Measurements from ENCODE around the gene POLE4. TPM values are rescaled to one million over a fixed set of nuclear protein-coding genes. Genes with fewer than 3 reads are reported as not detected.

Gene POLE4
- 110 TPM for total RNA-seq (2013)
- polyA plus RNA-seq (100 to 1,000 TPM in 2 of 3 donors, 10 to 100 TPM in 1; 35.0 to 345 (median 304) TPM), polyA minus RNA-seq (18.1 and 26.4 TPM in 2 replicates), total RNA-seq (5.5 to 27.1 (median 21.0) reads per million in 11 experiments)

DNA sequence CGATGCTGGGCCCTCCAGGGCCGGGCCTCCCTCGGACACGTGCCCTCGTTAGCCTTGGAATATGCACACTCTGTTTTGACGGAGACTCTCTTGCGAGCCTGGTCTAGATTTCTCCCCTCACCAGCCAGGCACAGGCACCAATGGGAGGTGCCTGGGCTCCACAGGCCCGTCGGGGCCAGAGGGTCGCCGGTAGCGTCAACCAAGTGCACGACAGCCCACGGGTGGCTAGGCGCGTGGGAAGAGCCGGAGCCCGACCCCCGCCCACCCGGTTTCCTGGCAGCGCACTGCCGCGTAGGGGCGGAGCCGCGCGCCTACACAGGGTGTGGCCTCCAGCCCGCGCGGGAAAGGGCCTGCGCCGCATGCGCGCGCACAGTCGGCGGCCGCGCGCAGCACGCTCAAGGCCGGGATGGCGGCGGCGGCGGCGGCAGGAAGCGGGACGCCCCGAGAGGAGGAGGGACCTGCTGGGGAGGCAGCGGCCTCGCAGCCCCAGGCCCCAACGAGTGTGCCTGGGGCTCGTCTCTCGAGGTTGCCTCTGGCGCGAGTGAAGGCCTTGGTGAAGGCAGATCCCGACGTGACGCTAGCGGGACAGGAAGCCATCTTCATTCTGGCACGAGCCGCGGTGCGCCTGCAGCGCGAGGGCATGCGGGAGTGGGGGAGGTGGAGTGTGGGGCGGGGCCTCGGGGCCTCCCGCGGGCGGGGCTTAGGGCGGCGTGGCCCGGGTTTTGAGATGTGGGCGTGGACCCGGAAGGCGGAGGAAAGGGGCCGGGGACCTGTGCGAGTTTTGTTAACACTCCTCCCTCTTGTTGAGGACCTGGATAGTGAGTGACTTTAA is at the start of gene POLE4:
POLE4 (plus strand) TSS at position 370 of the 832 bp plus-strand sequence; CDS start at position 407, 37 bp downstream.
- peaks cover 7 to 41% of the 10 kb centered on the region in 2 donors for H3K36me3 ChIP-seq (replicated peaks in 1 of 2; ENCODE audit: control insufficient read depth in 1 of 2, insufficient read depth in 2 of 2, low read length in 2 of 2)
- Mint-ChIP-seq H3K4me1 (peaks cover 48% of the 10 kb centered on the region), H3K4me3 (peak within 1 kb of the TSS; percentile 81 to 85), H3K27ac (peak within 1 kb of the TSS; percentile 87 to 94 (median 94)), H3K36me3 (peaks cover 41 to 54% of the 10 kb centered on the region in 2 donors), H3K9me3 (peaks cover 0 to 7% (median 6%) of the 10 kb centered on the region in 7 donors), H3K27me3 (ENCODE audit: low read depth in 3 of 3) (peaks cover 0 to 4% (median 0%) of the 10 kb centered on the region in 3 donors)
- H3K79me2 ChIP-seq (ENCODE audit: insufficient read depth, low read length) = peaks cover 5% of the 10 kb centered on the region
- H3K4me1 ChIP-seq (ENCODE audit: control insufficient read depth in 1 of 2, insufficient read depth in 2 of 2, low read length in 2 of 2) = peaks cover 21 to 32% of the 10 kb centered on the region in 2 donors
- no peaks in the 10 kb centered on the region for H4K20me1 ChIP-seq (ENCODE audit: insufficient read depth, low read length)
- peak within 1 kb of the TSS; percentile 89 for H2AFZ ChIP-seq (ENCODE audit: insufficient read depth, low read depth, low read length, poor library complexity, severe bottlenecking)
- peak; percentile 79 to 87 (median 80) for DNase-seq
- intact Hi-C loops (cut with micrococcal nuclease) = no loop called here
- H3K9ac ChIP-seq (ENCODE audit: insufficient read depth, low read length, poor library complexity, severe bottlenecking) = peak within 1 kb of the TSS; percentile 87
- TF ChIP-seq, protein P1, sequence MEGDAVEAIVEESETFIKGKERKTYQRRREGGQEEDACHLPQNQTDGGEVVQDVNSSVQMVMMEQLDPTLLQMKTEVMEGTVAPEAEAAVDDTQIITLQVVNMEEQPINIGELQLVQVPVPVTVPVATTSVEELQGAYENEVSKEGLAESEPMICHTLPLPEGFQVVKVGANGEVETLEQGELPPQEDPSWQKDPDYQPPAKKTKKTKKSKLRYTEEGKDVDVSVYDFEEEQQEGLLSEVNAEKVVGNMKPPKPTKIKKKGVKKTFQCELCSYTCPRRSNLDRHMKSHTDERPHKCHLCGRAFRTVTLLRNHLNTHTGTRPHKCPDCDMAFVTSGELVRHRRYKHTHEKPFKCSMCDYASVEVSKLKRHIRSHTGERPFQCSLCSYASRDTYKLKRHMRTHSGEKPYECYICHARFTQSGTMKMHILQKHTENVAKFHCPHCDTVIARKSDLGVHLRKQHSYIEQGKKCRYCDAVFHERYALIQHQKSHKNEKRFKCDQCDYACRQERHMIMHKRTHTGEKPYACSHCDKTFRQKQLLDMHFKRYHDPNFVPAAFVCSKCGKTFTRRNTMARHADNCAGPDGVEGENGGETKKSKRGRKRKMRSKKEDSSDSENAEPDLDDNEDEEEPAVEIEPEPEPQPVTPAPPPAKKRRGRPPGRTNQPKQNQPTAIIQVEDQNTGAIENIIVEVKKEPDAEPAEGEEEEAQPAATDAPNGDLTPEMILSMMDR (IDR thresholded peaks at IDR 0.05) = no peak
- peak within 1 kb of the TSS; percentile 90 to 91 for H3K27ac ChIP-seq (ENCODE audit: low read depth in 1 of 2, low read length in 2 of 2)
- H3K4me3 ChIP-seq (replicated peaks in 1 of 3; ENCODE audit: low read depth in 2 of 3, low read length in 3 of 3) = peak within 1 kb of the TSS; percentile 53 to 78 (median 60)
- H3K27me3 ChIP-seq (ENCODE audit: control insufficient read depth in 2 of 2, insufficient read depth in 2 of 2, low read length in 2 of 2) = no peaks in the 10 kb centered on the region
- no peaks in the 10 kb centered on the region for H3K9me3 ChIP-seq (replicated peaks in 1 of 2; ENCODE audit: control insufficient read depth in 1 of 2, insufficient read depth in 1 of 2, low read length in 2 of 2)
- peak within 1 kb of the TSS; percentile 83 for H3K4me2 ChIP-seq (replicated peaks; ENCODE audit: extremely low read depth, low read length, poor library complexity, severe bottlenecking)
- WGBS (ENCODE audit: insufficient coverage) = 1% methylated on average over 61 of the region's 81 CpGs

DNA sequence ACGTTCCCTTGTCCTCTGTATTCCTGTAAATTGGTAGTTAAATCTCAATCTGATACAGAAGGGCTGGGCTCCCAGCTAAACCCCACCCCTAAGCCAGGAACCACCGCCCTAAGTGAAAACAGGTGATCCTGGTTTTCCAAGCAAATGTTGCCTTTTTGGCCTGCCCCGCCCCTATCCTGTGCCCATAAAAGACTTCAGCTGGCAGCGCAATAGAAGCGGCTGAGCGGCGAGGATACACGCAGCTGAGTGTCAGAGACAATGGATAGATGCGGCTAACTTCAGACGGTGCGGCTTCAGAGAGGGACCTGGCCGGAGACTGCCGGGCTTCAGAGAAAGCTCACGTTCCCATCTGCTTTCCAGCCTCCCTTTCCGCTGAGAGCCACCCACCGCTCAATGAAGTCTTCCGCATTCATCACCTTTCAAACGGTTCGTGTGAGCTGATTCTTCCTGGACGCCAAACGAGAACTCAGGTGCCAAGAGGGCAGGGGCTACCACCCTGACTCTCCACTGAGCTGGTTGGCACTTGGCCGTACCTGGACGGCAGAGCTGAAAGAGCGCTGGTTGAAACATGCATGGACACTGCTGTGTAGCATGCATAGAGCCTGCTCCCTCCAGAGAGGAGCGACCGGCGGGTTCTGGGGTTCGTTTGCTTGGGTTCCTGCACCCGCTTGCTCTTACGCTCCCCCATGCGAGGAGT is 49.5 kb upstream of the POLE4 start:
- H3K4me2 ChIP-seq (replicated peaks; ENCODE audit: extremely low read depth, low read length, poor library complexity, severe bottlenecking) = peak overlapping the region; percentile 16
- 36% methylated on average over 26 of the region's 31 CpGs for WGBS (ENCODE audit: insufficient coverage)

More for the DNA sequence above, 49.5 kb upstream of the POLE4 start:
- peaks cover 8 to 21% (median 13%) of the 10 kb centered on the region in 7 donors for H3K9me3 Mint-ChIP-seq
- H3K36me3 ChIP-seq (replicated peaks in 1 of 2; ENCODE audit: control insufficient read depth in 1 of 2, insufficient read depth in 2 of 2, low read length in 2 of 2) = no peaks in the 10 kb centered on the region
- H3K36me3 Mint-ChIP-seq = peaks cover 4 to 9% of the 10 kb centered on the region in 2 donors
- no peak for DNase-seq
- peaks cover 21 to 32% (median 31%) of the 10 kb centered on the region in 3 donors for H3K27me3 Mint-ChIP-seq (ENCODE audit: low read depth in 3 of 3)
- peak overlapping the region; percentile 1 for H3K9ac ChIP-seq (ENCODE audit: insufficient read depth, low read length, poor library complexity, severe bottlenecking)
- no peak overlapping the region for H3K4me3 ChIP-seq (replicated peaks in 1 of 3; ENCODE audit: low read depth in 2 of 3, low read length in 3 of 3)
- H3K27me3 ChIP-seq (ENCODE audit: control insufficient read depth in 2 of 2, insufficient read depth in 2 of 2, low read length in 2 of 2) = peaks cover 0 to 16% of the 10 kb centered on the region in 2 donors
- intact Hi-C loops (cut with micrococcal nuclease) = no loop called here
- H2AFZ ChIP-seq (ENCODE audit: insufficient read depth, low read depth, low read length, poor library complexity, severe bottlenecking) = peak overlapping the region; percentile 50
- H3K4me1 Mint-ChIP-seq = peaks cover 12% of the 10 kb centered on the region
- no peaks in the 10 kb centered on the region for H3K79me2 ChIP-seq (ENCODE audit: insufficient read depth, low read length)
- no peak overlapping the region for H3K27ac ChIP-seq (ENCODE audit: low read depth in 1 of 2, low read length in 2 of 2)
- no peak overlapping the region for H3K27ac Mint-ChIP-seq
- TF ChIP-seq, protein P1 (IDR thresholded peaks at IDR 0.05) = no peak
- H3K4me1 ChIP-seq (ENCODE audit: control insufficient read depth in 1 of 2, insufficient read depth in 2 of 2, low read length in 2 of 2) = no peaks in the 10 kb centered on the region
- no peaks in the 10 kb centered on the region for H4K20me1 ChIP-seq (ENCODE audit: insufficient read depth, low read length)
- H3K4me3 Mint-ChIP-seq = peak overlapping the region in 1 of 2 donors; percentile 86
- peaks cover 0 to 6% of the 10 kb centered on the region in 2 donors for H3K9me3 ChIP-seq (replicated peaks in 1 of 2; ENCODE audit: control insufficient read depth in 1 of 2, insufficient read depth in 1 of 2, low read length in 2 of 2)
